Measurements from ENCODE around the gene ASAP2.

The ASAP2 gene

GRCh38 chr2:9296559-9296958, 89.9 kb downstream of the ASAP2 start:
- Histone ChIP-seq H3K36me3 (peaks cover 16% of the 10 kb centered on the region), H3K27me3 (ENCODE audit: insufficient read depth, low read depth, severe bottlenecking) (no peaks in the 10 kb centered on the region), H3K9me3 (ENCODE audit: severe bottlenecking) (no peaks in the 10 kb centered on the region), H3K4me3 (ENCODE audit: low read depth, low read length) (no peak overlapping the region), H3K27ac (no peak overlapping the region)
- TF ChIP-seq CTCF (IDR thresholded peaks at IDR 0.05; ENCODE audit: low read depth, low read length), result no peak
- DNase-seq, result no peak

- H3K4me3 ChIP-seq (ENCODE audit: low read depth, low read length), result no peak overlapping the region
- no peak for DNase-seq
- TF ChIP-seq CTCF (IDR thresholded peaks at IDR 0.05; ENCODE audit: low read depth, low read length), result no peak
- no peaks in the 10 kb centered on the region for H3K9me3 ChIP-seq (ENCODE audit: severe bottlenecking)
- no peaks in the 10 kb centered on the region for H3K27me3 ChIP-seq (ENCODE audit: insufficient read depth, low read depth, severe bottlenecking)
- no peak overlapping the region for H3K27ac ChIP-seq
- H3K36me3 ChIP-seq, result peaks cover 16% of the 10 kb centered on the region
These were observed 90.5 kb downstream of the ASAP2 start for GRCh38 chr2:9297156-9297555.

GRCh38 chr2:9297807-9298206, 91.2 kb downstream of the ASAP2 start:
- Histone ChIP-seq H3K27me3 (ENCODE audit: insufficient read depth, low read depth, severe bottlenecking) (no peaks in the 10 kb centered on the region), H3K27ac (no peak overlapping the region), H3K36me3 (peaks cover 17% of the 10 kb centered on the region), H3K4me3 (ENCODE audit: low read depth, low read length) (no peak overlapping the region), H3K9me3 (ENCODE audit: severe bottlenecking) (no peaks in the 10 kb centered on the region)
- DNase-seq, result no peak
- no peak for TF ChIP-seq CTCF (IDR thresholded peaks at IDR 0.05; ENCODE audit: low read depth, low read length)

GRCh38 chr2:9298583-9298982, 92.0 kb downstream of the ASAP2 start:
- Histone ChIP-seq H3K4me3 (ENCODE audit: low read depth, low read length) (no peak overlapping the region), H3K36me3 (peaks cover 22% of the 10 kb centered on the region), H3K9me3 (ENCODE audit: severe bottlenecking) (no peaks in the 10 kb centered on the region), H3K27me3 (ENCODE audit: insufficient read depth, low read depth, severe bottlenecking) (no peaks in the 10 kb centered on the region), H3K27ac (no peak overlapping the region)
- TF ChIP-seq CTCF (IDR thresholded peaks at IDR 0.05; ENCODE audit: low read depth, low read length), result no peak
- no peak for DNase-seq

GRCh38 chr2:9299161-9300100, 92.8 kb downstream of the ASAP2 start:
- Histone ChIP-seq H3K27me3 (ENCODE audit: insufficient read depth, low read depth, severe bottlenecking) (no peaks in the 10 kb centered on the region), H3K36me3 (peaks cover 22% of the 10 kb centered on the region), H3K4me3 (ENCODE audit: low read depth, low read length) (no peak overlapping the region), H3K27ac (no peak overlapping the region), H3K9me3 (ENCODE audit: severe bottlenecking) (no peaks in the 10 kb centered on the region)
- TF ChIP-seq CTCF (IDR thresholded peaks at IDR 0.05; ENCODE audit: low read depth, low read length), result no peak
- DNase-seq, result no peak
